B cell (primary cell): Measurements from ENCODE around the gene JAML.

Experiments used
- EZH2 ChIP-seq: IDR thresholded peaks from 2 replicates; pipeline ENCODE4 v1.6.1; 2012; ENCODE audit warnings: borderline replicate concordance, low read depth, mild to moderate bottlenecking, moderate library complexity, low read length; ENCODE audit not compliant: insufficient read depth, poor library complexity, severe bottlenecking
- TF ChIP-seq, protein P1 (sequence below): fragments of 200-600 bp; IDR thresholded peaks from one replicate; pipeline ENCODE4 v1.8.0; 2022; ENCODE audit warnings: antibody characterized with exemption, mild to moderate bottlenecking

DNA sequence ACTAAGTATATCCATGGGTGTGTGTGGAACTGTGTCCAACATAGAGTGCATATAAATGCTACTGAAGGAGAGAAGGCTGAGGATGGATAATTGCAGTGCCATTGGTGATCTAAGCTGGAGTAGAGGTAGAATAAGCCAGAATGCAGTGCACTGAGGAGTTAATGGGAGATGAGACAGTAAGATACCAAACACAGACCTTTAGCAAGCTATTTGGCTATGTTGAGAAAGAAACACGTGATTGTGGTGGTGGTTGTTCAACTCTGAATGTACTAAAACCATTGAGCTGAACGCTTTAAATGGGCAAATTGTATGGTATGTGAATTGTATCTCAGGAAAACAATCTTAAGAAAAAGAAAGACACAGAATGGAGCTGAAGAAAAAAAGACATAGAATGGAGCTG lies 22.8 kb downstream of the JAML start:
- no peak for TF ChIP-seq EZH2
- TF ChIP-seq, protein P1, sequence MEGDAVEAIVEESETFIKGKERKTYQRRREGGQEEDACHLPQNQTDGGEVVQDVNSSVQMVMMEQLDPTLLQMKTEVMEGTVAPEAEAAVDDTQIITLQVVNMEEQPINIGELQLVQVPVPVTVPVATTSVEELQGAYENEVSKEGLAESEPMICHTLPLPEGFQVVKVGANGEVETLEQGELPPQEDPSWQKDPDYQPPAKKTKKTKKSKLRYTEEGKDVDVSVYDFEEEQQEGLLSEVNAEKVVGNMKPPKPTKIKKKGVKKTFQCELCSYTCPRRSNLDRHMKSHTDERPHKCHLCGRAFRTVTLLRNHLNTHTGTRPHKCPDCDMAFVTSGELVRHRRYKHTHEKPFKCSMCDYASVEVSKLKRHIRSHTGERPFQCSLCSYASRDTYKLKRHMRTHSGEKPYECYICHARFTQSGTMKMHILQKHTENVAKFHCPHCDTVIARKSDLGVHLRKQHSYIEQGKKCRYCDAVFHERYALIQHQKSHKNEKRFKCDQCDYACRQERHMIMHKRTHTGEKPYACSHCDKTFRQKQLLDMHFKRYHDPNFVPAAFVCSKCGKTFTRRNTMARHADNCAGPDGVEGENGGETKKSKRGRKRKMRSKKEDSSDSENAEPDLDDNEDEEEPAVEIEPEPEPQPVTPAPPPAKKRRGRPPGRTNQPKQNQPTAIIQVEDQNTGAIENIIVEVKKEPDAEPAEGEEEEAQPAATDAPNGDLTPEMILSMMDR: no peak
